Effector memory CD4-positive, alpha-beta T cell (primary cell): ENCODE results near the gene SMR3A.

Experiments used
- DNase-seq, 3 donors: peaks; one replicate each; pipeline ENCODE4 v3.0.0-alpha.2; 2020
- H3K27ac ChIP-seq: 2 replicates; pipeline ENCODE4 v1.7.0; 2013; ENCODE audit warnings: mild to moderate bottlenecking, low read length, moderate library complexity; ENCODE audit not compliant: insufficient read depth, poor library complexity, severe bottlenecking
- H3K27me3 ChIP-seq: replicated peaks from 2 replicates; pipeline ENCODE4 v1.7.0; 2013; ENCODE audit warnings: mild to moderate bottlenecking, low read length; ENCODE audit not compliant: insufficient read depth, control insufficient read depth, poor library complexity, severe bottlenecking
- H3K36me3 ChIP-seq: 2 replicates; pipeline ENCODE4 v1.7.0; 2013; ENCODE audit warnings: mild to moderate bottlenecking, low read length, moderate library complexity; ENCODE audit not compliant: control insufficient read depth, insufficient read depth
- H3K4me1 ChIP-seq: 2 replicates; pipeline ENCODE4 v1.7.0; 2013; ENCODE audit warnings: low read length, mild to moderate bottlenecking; ENCODE audit not compliant: control insufficient read depth, insufficient read depth, poor library complexity, severe bottlenecking
- H3K4me3 ChIP-seq: 2 replicates; pipeline ENCODE4 v1.7.0; 2013; ENCODE audit warnings: low read length, low read depth, mild to moderate bottlenecking; ENCODE audit not compliant: insufficient read depth, poor library complexity, severe bottlenecking
- H3K9me3 ChIP-seq: 2 replicates; pipeline ENCODE4 v1.7.0; 2013; ENCODE audit warnings: mild to moderate bottlenecking, low read length, moderate library complexity; ENCODE audit not compliant: control insufficient read depth
- total RNA-seq, 3 donors: gene quantifications; one replicate each; lab custom pipeline; 2026; lab: John Stamatoyannopoulos, UW

The SMR3A gene
- total RNA-seq, result 0 reads per million in 3 donors

GRCh38 chr4:70360460-70360859, at the start of gene SMR3A:
Gene SMR3A, plus strand, starts transcription at chr4:70360760. Its CDS starts 1,356 bp downstream, at chr4:70362116.
- no peak within 1 kb of the TSS for H3K4me3 ChIP-seq
- H3K27me3 ChIP-seq, result no peaks in the 10 kb centered on the region
- H3K36me3 ChIP-seq, result no peaks in the 10 kb centered on the region
- no peaks in the 10 kb centered on the region for H3K4me1 ChIP-seq
- H3K27ac ChIP-seq, result no peak within 1 kb of the TSS
- DNase-seq, result no peak
- H3K9me3 ChIP-seq, result no peaks in the 10 kb centered on the region

DNA sequence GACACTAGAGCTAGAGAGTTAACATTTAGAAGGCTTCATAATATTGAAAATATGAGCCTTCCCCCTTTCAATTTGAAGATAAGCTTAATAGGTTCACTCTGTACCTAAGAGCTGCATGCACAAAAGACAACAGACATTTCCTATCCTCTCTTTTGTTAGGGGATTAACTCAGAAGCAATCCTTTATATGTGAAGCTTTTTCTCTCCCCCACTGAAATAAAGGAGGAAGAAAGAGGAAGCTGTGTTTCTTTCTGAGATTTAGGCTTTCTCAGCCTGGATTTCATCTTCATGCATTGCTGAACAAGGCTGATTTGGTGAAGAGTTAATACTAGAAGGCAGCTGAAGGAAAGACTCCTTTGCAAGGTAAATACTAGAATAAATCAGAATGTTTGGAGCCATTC, 46.8 kb upstream of the SMR3A start:
- Histone ChIP-seq H3K27ac (no peak overlapping the region), H3K4me1 (no peaks in the 10 kb centered on the region), H3K36me3 (no peaks in the 10 kb centered on the region), H3K9me3 (no peaks in the 10 kb centered on the region), H3K4me3 (no peak overlapping the region), H3K27me3 (no peaks in the 10 kb centered on the region)
- no peak for DNase-seq

- no peaks in the 10 kb centered on the region for H3K9me3 ChIP-seq
- H3K36me3 ChIP-seq, result no peaks in the 10 kb centered on the region
- no peaks in the 10 kb centered on the region for H3K27me3 ChIP-seq
- H3K4me3 ChIP-seq, result no peak overlapping the region
- H3K27ac ChIP-seq, result no peak overlapping the region
- H3K4me1 ChIP-seq, result no peaks in the 10 kb centered on the region
- DNase-seq, result no peak
Observed at GRCh38 chr4:70315928-70316327, 44.6 kb upstream of the SMR3A start.

DNA sequence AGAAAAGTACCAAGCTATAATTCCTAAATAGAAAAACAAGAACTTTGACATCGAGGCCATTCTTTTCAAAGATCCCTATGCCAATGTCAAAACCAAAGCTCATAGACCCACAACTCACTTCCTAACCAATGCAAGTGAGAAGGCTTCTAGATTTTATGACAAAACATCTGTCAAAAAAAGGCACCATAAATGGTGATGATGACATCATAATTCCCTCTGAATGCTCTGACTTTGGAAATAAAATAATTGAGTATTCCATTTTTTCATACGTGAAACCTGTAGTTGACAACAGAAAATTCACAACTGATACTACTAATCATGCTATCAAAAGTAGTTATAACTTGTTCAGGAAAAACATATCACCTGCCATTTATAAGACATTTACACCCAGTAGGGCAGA, 34.5 kb upstream of the SMR3A start:
- no peak overlapping the region for H3K4me3 ChIP-seq
- no peaks in the 10 kb centered on the region for H3K27me3 ChIP-seq
- no peak for DNase-seq
- no peaks in the 10 kb centered on the region for H3K9me3 ChIP-seq
- no peaks in the 10 kb centered on the region for H3K36me3 ChIP-seq
- H3K27ac ChIP-seq, result no peak overlapping the region
- H3K4me1 ChIP-seq, result no peaks in the 10 kb centered on the region

DNA sequence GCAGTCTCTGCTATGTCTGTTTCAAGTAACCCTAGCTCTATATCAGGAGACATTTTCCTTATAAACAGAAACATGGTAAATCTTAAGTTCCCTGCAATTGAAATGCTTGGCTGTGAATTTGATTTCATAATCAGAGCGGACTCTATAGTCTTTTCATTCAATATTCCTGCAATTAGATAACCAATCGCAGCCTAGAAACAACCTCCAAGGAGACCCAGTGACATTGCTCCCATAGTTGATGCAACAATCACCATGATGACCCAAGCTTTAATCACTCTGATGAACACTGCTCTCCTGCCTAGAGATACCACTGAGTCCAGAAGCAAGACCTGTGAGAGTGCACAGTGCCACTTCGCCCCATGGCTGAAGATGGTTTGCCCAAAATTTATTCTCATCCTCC, 25.9 kb upstream of the SMR3A start, which contains the start of gene CABS1:
Gene CABS1, plus strand, starts transcription at position 301 of the 400 bp plus-strand sequence. Its CDS starts 59 bp downstream, at position 360.
- no peak for DNase-seq
- no peak within 1 kb of the TSS for H3K4me3 ChIP-seq
- no peak within 1 kb of the TSS for H3K27ac ChIP-seq
- H3K4me1 ChIP-seq, result no peaks in the 10 kb centered on the region
- H3K36me3 ChIP-seq, result no peaks in the 10 kb centered on the region
- H3K9me3 ChIP-seq, result no peaks in the 10 kb centered on the region
- no peaks in the 10 kb centered on the region for H3K27me3 ChIP-seq

GRCh38 chr4:70336043-70336442, 24.5 kb upstream of the SMR3A start:
- Histone ChIP-seq H3K36me3 (no peaks in the 10 kb centered on the region), H3K9me3 (no peaks in the 10 kb centered on the region), H3K4me1 (no peaks in the 10 kb centered on the region), H3K27ac (no peak overlapping the region), H3K27me3 (no peaks in the 10 kb centered on the region), H3K4me3 (no peak overlapping the region)
- DNase-seq, result no peak

- Histone ChIP-seq H3K4me3 (no peak overlapping the region), H3K27me3 (no peaks in the 10 kb centered on the region), H3K9me3 (no peaks in the 10 kb centered on the region), H3K4me1 (no peaks in the 10 kb centered on the region), H3K27ac (no peak overlapping the region), H3K36me3 (no peaks in the 10 kb centered on the region)
- no peak for DNase-seq
Observed at GRCh38 chr4:70337886-70338420, 22.6 kb upstream of the SMR3A start.

DNA sequence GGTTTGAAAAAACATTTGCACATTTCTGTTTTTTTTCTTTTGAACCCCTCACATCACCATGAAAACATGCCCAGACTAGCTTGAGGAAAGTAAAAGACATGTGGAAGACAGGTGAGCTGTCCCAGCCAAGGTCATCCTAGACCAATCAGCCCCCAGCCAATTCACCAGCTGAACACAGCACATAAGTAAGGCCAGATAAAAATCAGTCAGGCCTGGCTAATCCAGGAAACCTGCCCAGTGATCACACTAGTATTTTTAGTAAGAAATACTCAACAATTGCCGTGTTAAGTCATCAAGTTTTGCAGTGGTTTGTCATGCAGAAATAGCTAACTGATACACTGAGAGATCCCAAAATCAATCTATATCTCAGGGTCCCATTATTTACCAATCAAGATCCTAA, 4.4 kb upstream of the SMR3A start:
- Histone ChIP-seq H3K9me3 (no peaks in the 10 kb centered on the region), H3K27me3 (no peaks in the 10 kb centered on the region), H3K36me3 (no peaks in the 10 kb centered on the region), H3K27ac (no peak overlapping the region), H3K4me3 (no peak overlapping the region), H3K4me1 (no peaks in the 10 kb centered on the region)
- DNase-seq, result no peak

GRCh38 chr4:70359115-70359661, 1.4 kb upstream of the SMR3A start:
- Histone ChIP-seq H3K9me3 (no peaks in the 10 kb centered on the region), H3K27ac (no peak overlapping the region), H3K4me3 (no peak overlapping the region), H3K4me1 (no peaks in the 10 kb centered on the region), H3K27me3 (no peaks in the 10 kb centered on the region), H3K36me3 (no peaks in the 10 kb centered on the region)
- DNase-seq, result no peak

GRCh38 chr4:70364002-70364401, 3.4 kb downstream of the SMR3A start:
- no peaks in the 10 kb centered on the region for H3K9me3 ChIP-seq
- H3K4me1 ChIP-seq, result no peaks in the 10 kb centered on the region
- H3K27ac ChIP-seq, result no peak overlapping the region
- H3K36me3 ChIP-seq, result no peaks in the 10 kb centered on the region
- no peaks in the 10 kb centered on the region for H3K27me3 ChIP-seq
- DNase-seq, result no peak
- no peak overlapping the region for H3K4me3 ChIP-seq
